CMK (cell line): ENCODE measurements around the gene IRF2BPL.
A peak's percentile ranks its signal among the peaks of the same experiment; 100 is the strongest.

Source experiments
- DNase-seq: peaks from one replicate; pipeline ENCODE4 v3.0.0-alpha.2; 2010; ENCODE audit warnings: low read depth

IRF2BPL gene

DNA sequence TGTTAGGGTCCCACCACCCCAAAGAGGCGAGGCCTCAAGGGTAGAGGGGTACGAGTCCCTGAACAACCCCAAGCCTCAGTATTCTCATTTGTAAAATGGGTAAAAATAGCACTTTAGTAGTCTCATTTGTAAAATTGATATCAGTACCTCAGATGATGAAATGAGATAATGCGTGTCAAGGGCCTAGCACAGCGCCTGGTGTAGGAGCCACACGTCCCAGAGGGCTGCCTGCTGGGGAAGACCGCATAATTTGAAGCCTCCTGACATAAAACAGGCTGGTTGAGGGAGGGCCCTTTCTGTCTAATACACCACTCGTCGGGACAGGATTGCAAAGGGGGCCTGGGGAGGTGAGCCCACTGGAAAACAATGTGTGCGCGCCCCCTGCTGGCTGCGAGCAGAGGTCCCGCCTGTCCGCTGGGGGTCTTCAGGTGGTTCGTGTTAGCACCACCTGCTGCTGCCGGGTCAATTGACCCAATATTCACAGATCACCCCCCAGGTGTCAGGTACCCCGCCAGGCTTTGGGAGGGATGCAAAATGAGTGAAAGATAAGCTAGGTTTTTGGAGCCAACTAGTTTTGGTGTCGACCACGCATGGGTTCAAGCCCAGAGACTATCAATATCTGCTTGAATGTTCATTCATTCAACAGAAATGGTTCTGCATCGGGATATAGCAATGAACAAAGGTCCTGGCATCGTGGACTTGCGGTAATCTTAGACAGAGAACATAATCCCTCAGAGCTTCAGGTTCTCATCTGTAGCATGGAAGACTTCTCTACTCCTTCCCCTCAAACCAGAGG, 24.7 kb upstream of the IRF2BPL start:
- no peak for DNase-seq

DNA sequence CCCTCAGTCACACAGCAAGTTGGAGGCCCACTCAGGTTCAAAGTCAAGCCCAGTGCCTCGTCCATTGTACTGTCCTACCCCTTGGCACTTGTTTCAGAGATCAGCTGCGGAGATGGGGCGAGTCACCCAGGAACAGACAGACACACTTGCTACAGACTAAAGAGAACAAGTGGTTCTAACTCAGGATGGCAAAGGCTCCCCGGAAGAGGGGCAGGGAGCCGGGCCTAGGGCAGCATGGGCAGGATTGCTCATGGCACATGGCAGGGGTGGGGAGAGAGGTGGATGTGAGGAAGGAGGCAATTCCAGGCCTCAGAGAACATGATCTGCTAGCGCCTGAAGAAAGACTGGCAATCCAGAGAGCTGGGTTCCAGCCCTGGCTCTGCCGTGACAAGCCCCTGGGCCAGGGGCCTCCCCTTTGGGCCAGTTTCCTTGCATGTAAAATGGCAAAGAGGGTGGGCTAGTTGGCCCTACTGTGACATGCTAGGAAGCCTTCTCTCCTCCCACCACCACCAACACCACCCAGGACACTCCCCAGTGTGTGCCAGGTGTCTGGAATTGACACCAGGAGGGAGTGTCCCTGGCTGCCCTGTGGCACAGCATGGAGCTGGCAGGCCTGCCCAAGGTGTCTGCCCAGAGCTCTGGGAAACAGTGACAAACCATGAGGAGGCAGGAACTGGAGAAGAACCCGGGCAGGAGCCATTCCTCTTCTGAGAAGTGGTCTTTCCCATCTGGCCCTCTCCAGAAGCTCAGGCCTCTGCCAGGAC, 24.0 kb upstream of the IRF2BPL start:
- no peak for DNase-seq

DNA sequence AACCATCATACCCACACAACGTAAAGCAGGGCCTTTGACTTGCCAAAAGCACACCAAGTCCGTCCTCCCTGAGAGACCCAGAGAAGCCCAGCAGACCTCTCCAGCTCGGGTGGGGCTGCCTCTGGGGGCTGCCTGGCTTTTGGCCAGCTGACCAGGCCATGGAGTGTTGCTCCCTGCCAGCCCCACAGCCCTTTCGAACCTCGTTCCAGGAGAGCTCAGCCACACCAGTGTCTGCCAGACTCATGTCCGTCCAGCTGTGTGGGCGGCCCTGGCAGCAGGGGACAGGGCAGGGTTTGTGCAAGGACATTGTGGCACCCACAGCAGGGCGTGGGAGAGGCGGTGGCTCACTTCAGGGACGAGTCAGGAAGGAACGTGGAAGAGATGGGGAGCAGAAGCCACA, 22.6 kb upstream of the IRF2BPL start:
- DNase-seq: no peak

DNA sequence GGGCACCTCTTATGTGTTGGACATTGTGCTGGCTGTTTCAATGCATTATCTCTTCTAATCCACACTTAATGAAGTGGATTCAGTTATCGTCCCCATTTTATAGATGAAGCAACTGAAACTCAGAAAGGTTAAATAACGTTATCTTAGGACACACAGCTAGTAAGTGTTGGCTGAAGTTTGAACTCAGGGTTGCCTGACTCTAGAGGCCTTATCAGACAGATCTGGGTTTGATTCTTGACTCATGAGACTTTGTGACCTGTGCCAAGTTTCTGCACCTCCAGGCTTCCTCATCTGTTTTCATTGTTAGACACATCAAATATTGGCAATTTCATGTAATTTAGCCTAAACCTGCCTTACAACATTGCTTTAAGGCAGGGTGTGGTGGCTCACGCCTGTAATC, 18.2 kb upstream of the IRF2BPL start:
- no peak for DNase-seq

DNA sequence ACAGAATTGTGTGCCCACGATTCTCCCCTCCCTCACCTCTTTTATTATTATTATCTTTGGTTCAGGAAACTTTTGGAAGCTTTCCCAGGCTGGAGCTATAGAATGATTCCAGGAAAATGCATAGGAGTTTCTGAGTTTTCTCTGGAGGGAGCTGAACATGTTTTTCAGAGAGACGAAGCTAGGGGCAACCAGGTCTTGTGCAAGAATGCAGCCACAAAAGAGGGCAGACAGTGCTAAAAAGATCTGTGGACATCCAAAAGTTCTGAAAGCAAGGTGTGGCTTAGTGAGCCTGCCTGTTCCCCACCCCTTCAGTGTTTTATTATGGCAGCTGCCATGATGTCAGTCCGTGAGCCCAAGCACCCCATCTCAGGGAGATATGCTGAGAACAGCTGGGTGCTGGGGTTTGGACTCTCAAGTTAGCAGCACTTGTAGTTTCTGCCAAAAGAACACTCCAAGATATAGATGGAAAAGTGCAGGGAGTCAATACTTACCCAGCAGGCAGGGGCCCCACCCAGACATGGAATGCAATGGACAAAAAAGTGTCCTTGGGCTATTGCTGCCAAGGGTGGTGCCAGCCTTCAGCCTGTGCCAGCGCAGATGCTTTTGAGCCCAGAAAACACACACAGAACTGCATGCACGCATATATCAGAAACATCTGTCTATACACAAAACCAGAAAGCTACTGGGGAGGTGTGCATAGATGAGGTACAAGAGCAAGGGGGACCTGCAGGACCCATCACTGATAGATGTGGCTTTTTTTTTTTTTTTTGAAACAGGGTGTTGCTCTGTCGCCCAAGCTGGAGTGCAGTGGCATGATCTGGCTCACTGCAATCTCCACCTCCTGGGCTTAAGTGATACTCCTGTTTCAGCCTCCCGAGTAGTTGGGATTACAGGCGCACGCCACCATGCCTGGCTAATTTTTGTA, 17.0 kb upstream of the IRF2BPL start:
- DNase-seq: no peak

DNA sequence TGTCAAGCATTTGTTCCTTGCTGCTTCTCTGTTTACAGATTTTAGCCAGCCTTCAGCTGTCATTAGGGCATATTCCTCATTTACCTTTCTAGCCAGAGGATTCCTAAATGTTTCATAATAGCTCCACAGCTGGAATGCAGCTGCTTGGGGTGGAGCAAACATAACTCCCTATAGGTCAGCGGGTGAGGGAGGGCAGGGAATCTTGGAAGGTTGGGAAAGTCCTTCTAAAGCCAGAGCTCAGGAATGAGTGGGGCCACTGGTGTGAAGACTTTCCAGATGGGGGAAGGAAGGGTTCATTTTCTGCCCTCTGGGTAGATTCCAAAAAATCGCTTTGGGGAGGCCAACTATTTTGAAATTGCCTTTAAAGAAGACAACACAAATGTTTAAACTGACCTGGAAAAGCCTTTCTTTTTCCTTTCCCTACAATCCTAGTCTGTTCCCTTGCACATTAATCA, 16.3 kb upstream of the IRF2BPL start:
- no peak for DNase-seq

DNA sequence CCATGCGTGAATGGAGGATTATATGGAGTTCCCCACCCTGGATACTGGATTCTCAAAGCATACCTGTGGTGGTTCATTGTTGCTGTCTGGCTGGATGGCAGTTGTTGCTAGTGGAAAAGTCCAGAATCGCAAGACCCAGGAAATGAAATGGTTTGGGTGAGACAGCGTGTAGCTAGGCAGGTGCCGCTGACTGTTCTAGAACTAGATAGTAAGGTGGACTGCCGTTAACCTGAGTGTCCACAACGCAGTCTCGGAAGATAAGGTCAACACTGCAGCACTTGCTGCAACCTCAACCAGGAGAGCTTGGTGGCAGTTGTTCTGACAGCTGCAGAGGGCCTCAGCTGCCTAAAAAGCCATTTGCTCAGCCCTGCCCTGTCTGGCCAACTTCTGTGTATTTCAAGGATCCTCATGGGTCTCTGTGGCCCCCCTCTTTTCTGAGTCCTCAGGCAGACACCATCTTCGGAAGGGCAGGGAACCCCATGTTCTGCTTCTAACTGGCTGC, 15.5 kb upstream of the IRF2BPL start:
- DNase-seq: no peak

DNA sequence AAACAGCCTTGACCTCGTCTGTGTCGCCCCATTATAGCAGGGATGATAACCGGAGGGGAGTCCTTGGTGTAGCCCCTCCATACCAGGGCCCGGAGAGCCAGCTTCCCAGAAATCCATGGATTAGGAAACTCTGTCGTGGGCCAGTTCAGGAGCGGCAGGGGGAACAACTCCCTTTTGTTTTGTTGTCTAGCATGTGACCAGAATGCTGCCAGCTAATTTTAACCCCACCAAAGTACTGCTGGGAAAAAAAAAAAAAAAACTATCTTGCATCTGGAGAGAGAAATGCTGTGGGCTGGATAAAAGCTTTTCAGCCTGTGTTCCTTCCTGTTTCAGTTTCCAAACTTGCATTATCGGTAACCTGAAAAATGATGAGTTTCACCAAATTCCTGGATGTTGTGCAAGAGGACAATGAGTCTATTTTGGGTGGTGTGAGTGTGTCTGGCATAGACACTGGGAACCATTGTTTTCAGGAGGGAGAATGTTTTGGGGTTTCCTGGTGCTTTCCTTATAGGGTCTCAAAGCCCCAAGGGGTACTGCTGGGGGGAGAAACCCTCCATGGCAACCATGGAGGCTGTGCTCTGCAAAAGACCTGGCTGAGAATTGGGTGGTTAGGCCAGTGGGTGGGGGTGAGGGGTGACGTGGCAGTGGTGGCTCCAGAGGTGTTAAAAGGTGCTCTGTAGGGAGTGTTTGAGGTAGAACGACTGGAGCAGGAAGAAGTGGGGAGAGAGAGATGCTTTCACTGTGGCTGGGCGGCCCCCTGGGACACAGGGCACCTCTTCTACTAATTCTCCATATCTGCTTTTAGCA, 14.9 kb upstream of the IRF2BPL start:
- no peak for DNase-seq

DNA sequence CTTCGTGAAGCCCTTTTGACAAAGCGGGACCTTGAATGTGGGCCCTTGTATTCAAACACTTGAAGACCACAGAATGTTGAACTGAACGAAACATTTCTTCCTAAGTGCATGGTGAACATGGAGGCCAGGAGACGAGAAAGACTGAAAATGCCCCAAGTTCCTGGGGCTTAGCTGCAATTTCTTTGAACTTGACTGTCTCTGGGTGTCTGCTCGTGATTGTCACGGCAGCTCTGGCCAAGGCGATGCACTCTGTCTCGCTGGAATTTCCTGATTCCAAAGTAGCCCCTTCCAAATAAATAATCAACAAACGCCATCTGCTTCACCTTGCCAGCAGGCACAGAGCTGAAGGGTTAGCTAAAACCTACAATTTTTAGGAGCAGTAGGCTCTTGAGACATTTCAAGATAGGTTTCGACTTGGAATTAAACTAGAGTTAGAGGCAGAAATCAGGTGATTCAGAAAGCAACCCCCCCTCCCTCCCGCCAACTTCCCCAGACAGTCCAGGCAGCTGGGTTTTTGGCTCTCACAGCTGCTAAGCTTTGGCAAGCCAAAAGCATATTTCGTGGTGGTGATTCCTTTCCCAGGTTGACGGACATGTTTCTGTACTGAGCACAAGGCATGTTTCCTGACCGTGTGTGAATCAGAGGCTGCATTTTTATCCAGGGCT, 13.5 kb upstream of the IRF2BPL start:
- no peak for DNase-seq

DNA sequence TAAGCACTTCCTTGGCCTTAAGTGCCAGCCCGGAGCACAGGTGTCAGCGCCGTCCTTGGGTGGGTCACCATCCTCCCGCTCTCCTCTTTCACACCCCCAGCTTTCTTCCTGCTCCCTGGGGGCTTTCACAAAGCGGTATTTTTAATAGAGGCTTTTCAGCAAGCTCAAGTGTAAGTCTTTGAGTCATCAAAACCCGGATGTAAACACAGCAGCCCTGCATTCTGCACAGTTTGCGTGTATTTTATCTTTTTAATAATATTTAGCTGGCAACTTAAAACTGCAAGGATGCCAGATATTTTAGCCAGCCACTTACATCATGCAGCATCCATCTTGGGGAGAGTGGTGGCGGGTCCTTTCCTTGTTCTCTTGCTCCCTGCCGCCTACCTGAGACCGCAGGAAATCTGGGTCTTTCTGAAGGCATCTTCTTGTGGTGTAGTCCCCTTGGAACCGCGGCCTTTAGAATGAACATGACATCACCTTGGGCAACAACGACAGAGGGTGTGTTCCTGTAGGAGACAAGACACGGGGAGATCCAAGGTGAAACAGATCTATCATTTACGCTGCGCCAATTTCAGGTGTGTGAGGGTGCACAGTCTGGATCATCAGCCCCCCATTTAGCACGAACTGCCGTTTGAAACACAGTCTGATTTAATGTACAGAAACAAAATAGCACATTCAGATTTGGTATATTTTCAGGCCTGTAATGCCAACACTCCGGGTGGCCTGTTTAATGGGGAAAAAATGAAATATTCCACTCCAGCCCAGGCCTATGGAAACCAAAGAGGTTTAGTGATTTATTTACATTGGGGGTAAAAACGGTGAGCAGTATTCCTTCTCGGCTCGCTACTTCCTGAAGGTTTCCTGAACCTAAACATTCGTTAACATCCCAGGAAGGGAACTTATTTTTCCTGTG, 12.5 kb upstream of the IRF2BPL start:
- DNase-seq: no peak

DNA sequence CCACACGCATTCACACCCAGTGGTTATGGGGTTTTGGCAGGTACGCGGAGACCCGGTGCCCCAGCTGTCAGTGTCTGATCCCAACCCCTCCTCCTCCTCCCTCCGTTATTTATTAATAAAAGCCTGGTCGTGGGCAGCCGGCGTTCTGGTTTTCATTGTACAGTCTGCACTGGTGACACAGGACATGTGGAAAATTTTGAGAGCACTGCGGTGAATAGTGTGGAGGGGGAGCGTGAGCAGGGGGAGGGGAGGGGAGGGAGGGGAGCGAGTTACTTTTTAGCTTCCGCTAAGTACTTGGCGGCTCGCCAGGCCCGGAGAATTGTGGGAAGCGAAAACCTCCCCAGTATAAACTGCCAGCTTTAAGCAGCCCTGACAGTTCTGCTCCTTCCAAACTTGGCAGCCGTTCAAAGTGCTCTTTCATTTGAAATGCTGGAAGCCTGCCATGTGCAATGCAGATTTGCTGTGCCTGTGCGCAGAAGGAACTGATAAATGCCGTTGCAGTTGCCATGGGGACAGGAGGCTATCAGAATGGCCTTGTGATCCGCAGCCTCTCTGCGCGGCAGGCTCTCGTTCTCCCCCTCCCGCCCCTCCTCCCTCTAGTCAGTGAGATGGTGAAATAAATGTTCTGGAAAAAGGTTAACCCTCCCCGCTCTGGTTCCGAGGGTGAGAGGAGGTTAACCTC, 11.7 kb upstream of the IRF2BPL start:
- peak; percentile 93 for DNase-seq

DNA sequence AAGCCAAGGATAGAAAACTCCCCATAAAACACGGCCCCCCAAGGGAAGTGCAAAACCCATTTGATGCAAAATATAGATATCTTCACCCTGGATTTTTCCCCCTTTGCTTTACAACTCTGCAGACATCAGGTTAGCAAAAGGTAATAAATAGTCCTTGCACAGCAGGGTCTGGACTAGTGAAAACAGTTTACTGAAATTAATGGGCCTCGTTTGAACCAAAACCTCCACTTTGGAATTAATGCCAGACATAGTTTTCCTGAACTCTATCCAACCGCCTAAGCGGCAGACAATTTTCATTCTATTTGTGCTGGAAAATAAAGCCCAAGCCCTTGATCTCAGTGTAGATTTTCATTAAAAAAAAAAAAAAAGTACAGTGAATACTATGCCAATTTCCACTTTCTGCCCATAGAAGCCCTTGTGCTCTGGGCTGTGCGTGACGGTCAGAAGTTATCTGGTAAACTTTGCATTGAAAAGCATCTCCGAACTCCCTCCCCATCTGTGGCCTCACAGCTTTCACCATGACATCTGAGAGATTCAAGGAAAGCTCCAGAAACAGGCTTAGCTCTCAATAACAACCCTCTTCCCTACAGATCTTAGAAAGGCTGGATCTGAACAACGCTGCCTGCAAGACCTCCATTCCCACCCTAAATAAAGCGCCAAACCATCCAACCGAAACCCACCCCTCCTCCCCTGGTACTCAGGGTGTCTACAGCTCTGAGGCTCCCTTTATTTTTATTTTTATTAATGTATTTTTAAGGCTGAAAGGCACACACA, 11.0 kb upstream of the IRF2BPL start:
- DNase-seq: no peak

DNA sequence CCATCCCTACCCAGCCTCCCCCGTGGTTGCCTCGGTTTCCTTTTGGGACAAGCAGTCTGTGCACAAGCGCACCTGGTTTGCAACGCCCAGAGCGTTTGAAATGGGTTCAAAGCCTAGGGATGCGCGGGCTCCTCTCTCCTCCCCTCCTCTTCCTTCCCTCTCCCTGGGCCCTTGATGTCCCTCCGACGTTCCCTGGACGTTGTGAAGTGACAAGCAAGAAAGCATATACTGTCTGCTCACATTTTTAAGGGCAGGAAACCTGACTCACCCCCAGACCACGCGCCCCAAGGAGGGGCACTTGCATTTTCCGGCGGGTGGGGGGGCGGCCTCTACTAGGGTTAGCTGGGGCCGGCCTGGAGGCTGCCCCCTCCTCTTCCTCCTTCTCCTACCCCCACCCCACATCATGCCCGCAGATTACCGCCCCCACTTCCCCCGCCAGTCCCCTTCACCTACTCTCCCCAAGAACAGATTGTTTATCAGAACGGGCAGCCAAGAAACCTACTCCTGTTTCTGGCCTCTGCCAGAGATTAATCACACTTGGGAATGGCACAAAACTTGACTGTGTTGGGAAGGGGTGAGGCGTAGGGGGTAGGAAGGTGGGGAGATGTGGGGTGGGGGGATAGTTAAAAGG, 9.5 kb upstream of the IRF2BPL start:
- peak; percentile 40 for DNase-seq

DNA sequence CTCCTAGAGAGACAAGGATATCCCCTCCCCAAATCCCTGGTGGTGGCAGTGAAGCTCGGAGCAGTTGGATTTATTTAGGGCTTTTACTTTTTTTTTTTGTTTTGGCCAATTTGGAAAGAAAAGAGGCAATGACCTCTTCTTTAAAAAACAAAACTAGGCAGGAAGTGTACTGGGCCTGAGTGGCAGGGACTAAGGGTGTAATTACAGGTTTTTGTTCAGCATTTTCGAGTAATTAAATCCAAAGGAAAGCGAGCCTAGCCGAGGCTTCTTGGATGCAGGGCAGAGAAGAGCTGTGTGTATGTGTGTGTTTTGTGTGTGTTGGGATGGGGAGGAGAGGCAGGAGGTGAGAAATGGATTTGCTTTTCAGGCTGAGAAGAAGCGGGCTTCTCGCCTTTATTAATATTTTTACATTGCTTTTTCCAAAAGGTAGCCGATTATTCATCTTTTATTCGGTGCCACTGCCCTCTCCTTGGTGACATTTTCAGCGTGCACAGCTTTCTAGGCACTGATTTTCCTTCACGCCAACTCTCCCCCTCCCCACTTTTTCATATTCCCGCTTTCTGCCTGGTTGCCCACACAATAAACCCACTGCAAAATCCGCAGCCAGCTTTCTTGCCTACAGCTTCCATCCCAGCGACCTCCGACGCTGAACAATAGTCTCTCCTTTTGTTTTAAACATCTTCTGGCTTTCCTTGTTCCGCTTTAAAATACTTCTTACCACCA, 8.9 kb upstream of the IRF2BPL start:
- DNase-seq: no peak

DNA sequence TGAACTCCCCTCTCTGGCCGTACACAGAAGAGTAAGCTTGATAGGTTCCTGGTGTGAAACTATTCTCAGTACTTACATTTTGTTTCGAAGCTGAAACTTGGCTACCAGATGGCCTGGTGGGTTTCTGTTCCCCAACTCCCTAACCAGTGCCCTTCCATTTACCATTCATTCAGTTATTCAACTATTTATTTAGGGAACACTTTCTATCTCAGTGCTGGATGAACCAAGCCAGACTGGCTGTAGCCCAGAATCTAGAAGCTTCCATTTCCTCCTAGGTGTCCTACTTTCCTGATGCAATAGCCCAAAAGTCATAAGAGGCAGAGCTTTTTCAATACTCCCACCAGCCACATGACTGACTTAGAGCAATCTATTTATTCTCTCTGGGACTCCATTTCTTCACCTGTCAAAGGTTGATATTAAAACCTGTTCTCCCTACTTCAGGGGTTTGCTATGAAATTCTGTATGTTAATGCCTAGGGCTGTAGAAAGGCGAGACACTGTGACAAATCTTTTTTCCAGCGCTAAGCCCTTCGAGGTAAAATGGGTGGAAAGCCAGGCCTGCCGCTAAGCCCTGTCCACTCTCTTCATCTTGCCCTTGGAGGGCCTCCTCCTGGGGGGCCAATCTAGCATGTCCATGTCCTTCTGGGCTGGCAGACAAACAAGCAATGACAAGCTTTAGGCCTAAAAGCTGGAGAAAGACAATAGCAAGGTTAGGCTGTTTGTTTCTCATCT, 8.1 kb upstream of the IRF2BPL start:
- DNase-seq: no peak

DNA sequence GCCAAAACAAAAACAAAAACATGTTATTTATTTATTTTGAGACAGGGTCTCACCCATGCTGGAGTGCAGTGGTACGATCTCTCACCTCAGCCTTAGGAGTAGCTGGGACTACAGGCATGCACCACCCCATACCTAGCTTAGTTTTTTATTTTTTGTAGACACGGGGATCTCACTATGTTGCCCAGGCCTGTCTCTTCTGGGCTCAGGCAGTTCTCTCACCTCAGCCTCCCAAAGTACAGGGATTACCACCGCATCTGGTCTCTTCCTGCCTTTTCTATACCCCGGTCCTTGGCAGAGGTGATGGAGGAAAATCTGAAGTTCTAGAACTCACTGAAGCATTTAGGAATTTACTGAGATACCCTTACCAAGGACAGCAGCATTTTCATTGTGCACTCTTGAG, 6.8 kb upstream of the IRF2BPL start:
- DNase-seq: no peak
